ENCODE data around the gene RBPMS2. TPM values are rescaled to one million over a fixed set of nuclear protein-coding genes. Genes with fewer than 3 reads are reported as not detected.

RBPMS2 gene
- polyA plus RNA-seq, 1 of the 3 experiments (the other 2 are of a cell fraction) = 6.5 TPM

DNA sequence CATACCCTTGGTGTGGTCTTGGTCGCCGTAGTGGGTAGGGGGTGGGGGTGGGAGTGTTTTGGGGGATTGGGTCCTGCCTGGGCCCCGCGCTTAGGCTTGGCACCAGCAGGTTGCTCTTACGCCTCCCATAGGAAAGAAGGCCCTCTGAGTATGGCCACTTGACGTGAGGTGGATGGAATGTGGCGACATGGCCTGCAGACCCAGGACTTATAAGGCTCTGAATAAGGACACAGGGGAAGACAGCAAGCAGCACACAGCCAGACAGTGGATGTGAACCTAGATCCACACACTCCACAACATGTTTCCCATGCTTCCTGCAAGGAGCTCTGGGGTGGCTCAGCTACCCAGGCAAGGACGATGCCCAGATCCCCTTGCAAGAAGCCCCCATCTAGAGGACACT, 12.4 kb downstream of the RBPMS2 start:
- H3K4me3 ChIP-seq (ENCODE audit: low read depth in 2 of 2, low read length in 1 of 2) = no peak overlapping the region

More for the DNA sequence above, 12.4 kb downstream of the RBPMS2 start:
- ChIA-PET CTCF (interaction anchor here (1.2 to 2.4 kb wide), 3 partner anchors 32 to 39 kb away, joined by 3 to 7 read pairs (median 4); no protein-coding TSS in a partner anchor), POLR2A (no interaction called here)
- no peak overlapping the region for H3K9ac ChIP-seq
- no peaks in the 10 kb centered on the region for H4K20me1 ChIP-seq (ENCODE audit: insufficient read depth)
- H2AFZ ChIP-seq (ENCODE audit: low read depth) = no peak overlapping the region
- H3K4me1 ChIP-seq (ENCODE audit: control insufficient read depth in 1 of 2, insufficient read depth in 2 of 2, low read depth in 1 of 2, low read length in 1 of 2) = no peaks in the 10 kb centered on the region; a peak in 1 of 4 replicates
- no peak for DNase-seq
- H3K79me2 ChIP-seq (ENCODE audit: insufficient read depth) = no peaks in the 10 kb centered on the region
- TF ChIP-seq TAF1 (IDR thresholded peaks at IDR 0.05; ENCODE audit: borderline replicate concordance, low read depth, low read length) (no peak), YY1 (IDR thresholded peaks at IDR 0.05; ENCODE audit: low read depth) (no peak), GATA2 (CRISPR knock-in tag; IDR thresholded peaks at IDR 0.05) (no peak), ELF1 (IDR thresholded peaks at IDR 0.05) (no peak), FOSL2 (IDR thresholded peaks at IDR 0.05; ENCODE audit: borderline replicate concordance, low read depth) (no peak), GABPA (IDR thresholded peaks at IDR 0.05; ENCODE audit: low read depth) (no peak), FOXM1 (IDR thresholded peaks at IDR 0.05; ENCODE audit: low read depth) (no peak), SMC3 (IDR thresholded peaks at IDR 0.05; ENCODE audit: low read depth, low read length) (no peak), RAD21 (IDR thresholded peaks at IDR 0.05; ENCODE audit: low read length) (no peak), JUND (IDR thresholded peaks at IDR 0.05) (no peak), EZH2phosphoT487 (IDR thresholded peaks at IDR 0.05; ENCODE audit: borderline replicate concordance, low read depth) (no peak), RXRA (IDR thresholded peaks at IDR 0.05; ENCODE audit: borderline replicate concordance, low read depth) (no peak), NFIC (IDR thresholded peaks at IDR 0.05; ENCODE audit: borderline replicate concordance) (no peak), MXI1 (IDR thresholded peaks at IDR 0.05; ENCODE audit: low read depth, low read length) (no peak), FOXJ3 (CRISPR knock-in tag; IDR thresholded peaks at IDR 0.05) (no peak), NRF1 (IDR thresholded peaks at IDR 0.05; ENCODE audit: low read depth, low read length) (no peak)
- TF ChIP-seq, protein P1, sequence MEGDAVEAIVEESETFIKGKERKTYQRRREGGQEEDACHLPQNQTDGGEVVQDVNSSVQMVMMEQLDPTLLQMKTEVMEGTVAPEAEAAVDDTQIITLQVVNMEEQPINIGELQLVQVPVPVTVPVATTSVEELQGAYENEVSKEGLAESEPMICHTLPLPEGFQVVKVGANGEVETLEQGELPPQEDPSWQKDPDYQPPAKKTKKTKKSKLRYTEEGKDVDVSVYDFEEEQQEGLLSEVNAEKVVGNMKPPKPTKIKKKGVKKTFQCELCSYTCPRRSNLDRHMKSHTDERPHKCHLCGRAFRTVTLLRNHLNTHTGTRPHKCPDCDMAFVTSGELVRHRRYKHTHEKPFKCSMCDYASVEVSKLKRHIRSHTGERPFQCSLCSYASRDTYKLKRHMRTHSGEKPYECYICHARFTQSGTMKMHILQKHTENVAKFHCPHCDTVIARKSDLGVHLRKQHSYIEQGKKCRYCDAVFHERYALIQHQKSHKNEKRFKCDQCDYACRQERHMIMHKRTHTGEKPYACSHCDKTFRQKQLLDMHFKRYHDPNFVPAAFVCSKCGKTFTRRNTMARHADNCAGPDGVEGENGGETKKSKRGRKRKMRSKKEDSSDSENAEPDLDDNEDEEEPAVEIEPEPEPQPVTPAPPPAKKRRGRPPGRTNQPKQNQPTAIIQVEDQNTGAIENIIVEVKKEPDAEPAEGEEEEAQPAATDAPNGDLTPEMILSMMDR (IDR thresholded peaks at IDR 0.05) = no peak
- TF ChIP-seq, protein P2, sequence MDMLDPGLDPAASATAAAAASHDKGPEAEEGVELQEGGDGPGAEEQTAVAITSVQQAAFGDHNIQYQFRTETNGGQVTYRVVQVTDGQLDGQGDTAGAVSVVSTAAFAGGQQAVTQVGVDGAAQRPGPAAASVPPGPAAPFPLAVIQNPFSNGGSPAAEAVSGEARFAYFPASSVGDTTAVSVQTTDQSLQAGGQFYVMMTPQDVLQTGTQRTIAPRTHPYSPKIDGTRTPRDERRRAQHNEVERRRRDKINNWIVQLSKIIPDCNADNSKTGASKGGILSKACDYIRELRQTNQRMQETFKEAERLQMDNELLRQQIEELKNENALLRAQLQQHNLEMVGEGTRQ (IDR thresholded peaks at IDR 0.05; ENCODE audit: borderline replicate concordance, low read depth, low read length) = no peak
- TF ChIP-seq, protein P3, sequence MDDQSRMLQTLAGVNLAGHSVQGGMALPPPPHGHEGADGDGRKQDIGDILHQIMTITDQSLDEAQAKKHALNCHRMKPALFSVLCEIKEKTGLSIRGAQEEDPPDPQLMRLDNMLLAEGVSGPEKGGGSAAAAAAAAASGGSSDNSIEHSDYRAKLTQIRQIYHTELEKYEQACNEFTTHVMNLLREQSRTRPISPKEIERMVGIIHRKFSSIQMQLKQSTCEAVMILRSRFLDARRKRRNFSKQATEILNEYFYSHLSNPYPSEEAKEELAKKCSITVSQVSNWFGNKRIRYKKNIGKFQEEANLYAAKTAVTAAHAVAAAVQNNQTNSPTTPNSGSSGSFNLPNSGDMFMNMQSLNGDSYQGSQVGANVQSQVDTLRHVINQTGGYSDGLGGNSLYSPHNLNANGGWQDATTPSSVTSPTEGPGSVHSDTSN (IDR thresholded peaks at IDR 0.05) = no peak
- TF ChIP-seq, protein P4, sequence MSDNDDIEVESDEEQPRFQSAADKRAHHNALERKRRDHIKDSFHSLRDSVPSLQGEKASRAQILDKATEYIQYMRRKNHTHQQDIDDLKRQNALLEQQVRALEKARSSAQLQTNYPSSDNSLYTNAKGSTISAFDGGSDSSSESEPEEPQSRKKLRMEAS (IDR thresholded peaks at IDR 0.05; ENCODE audit: low read depth) = no peak
- no peaks in the 10 kb centered on the region for H3K36me3 ChIP-seq (replicated peaks in 1 of 2; ENCODE audit: control insufficient read depth in 1 of 2, insufficient read depth in 2 of 2, low read length in 1 of 2)
- no peak overlapping the region for H3K27ac ChIP-seq (ENCODE audit: low read depth in 2 of 2, low read length in 1 of 2)
- no peaks in the 10 kb centered on the region for H3K9me3 ChIP-seq
- H3K27me3 ChIP-seq (ENCODE audit: insufficient read depth) = no peaks in the 10 kb centered on the region
- H3K9me2 ChIP-seq = no peaks in the 10 kb centered on the region
- no peaks in the 10 kb centered on the region for H3F3A ChIP-seq (replicated peaks; ENCODE audit: insufficient read depth)
- WGBS (ENCODE audit: low lambda C conversion rate) = 93% methylated on average over 7 of the region's 8 CpGs
- no peak overlapping the region for H3K4me2 ChIP-seq
